HG03457 (cell line): Measurements from ENCODE around the gene MAZ.
A peak's percentile ranks its signal among the peaks of the same experiment; 100 is the strongest.

Experiments
- ATAC-seq: cut with Tn5 transposase; IDR thresholded peaks from one replicate; pipeline ENCODE4 v1.9.1; 2021; ENCODE audit warnings: moderate number of reproducible peaks; ENCODE audit not compliant: unreplicated experiment

MAZ gene

DNA sequence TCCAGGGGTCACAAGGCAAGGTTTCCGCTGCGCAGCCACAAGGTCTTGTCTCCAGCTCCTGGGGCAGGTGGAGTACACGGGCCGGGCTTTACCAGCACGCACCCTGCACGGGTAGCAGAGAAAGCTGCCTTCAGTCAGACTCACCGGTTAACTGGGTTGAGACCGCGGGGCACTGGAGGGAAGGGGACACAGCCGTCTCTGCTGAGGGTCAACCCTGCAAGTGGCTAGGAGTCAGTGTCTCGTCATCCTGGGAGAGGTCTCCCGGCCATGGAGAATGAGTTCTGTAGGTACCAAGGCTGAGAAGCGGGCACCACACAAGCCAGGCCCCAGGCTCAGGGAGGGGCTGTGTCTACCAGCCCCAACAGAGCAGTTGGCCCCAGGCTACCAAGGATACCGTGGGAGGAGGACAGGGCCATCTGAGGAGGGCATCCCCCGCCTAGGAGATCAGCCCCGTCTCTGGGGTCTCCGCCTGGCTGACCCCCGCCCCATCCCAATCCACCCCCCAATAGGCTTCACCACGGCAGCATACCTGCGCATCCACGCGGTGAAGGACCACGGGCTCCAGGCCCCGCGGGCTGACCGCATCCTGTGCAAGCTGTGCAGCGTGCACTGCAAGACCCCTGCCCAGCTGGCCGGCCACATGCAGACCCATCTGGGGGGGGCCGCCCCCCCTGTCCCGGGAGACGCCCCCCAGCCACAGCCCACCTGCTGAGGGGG is 2.9 kb downstream of the MAZ start:
- no peak for ATAC-seq

DNA sequence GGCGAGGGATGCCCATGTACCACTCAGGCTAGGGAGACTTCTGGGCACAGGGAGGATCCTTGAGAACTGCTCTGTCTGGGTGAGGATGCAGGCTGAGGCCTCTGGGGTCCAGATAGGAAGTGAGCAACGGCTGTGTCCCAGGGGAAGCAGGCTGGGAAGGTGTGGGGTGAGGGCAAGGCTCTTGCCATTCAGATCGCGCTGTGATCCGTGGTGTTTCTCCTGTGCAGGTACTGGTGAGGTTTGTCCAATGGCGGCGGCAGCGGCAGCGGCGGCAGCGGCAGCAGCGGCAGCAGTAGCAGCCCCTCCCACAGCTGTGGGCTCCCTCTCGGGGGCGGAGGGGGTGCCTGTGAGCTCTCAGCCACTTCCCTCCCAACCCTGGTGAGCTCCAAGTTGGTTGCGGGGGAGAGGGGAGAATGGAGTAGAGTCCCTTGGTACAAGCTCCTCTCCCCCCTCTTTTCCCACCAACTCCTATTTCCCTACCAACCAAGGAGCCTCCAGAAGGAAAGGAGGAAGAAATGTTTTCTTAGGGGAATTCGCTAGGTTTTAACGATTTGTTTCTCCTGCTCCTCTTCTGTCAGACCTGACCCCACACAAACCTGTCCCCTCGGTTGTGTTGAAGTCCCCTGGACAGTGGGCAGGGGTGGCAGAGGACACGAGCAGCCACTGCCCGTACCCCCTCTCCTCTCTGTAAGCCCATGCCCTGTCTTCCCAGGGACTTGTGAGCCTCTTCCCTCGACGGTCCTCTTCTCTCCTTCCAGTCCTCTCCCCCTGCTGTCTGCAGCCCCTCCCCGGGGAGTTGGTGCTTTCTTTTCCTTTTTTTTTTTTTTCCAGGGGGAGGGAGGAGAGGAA is 3.7 kb downstream of the MAZ start:
- ATAC-seq, result no peak

DNA sequence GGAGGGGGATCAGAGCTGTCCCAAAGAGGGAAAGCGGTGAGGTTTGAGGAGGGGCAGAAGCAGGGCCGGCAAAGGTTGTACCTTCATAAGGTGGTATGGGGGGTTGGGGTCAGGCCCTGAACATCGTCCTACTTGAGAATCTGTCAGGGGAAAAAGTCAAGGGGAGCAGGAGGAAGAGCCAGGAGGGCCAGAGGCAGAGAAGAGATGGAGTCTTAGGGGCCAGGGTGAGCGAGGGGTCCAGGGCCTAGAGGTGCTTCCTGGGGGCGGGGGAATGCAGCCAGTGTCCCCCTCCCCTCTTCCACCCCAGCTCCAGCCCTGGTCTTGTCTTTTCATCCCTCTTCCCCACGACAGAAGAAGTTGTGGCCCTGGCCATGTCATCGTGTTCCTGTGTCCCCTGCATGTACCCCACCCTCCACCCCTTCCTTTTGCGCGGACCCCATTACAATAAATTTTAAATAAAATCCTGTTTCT is 4.4 kb downstream of the MAZ start:
- no peak for ATAC-seq

DNA sequence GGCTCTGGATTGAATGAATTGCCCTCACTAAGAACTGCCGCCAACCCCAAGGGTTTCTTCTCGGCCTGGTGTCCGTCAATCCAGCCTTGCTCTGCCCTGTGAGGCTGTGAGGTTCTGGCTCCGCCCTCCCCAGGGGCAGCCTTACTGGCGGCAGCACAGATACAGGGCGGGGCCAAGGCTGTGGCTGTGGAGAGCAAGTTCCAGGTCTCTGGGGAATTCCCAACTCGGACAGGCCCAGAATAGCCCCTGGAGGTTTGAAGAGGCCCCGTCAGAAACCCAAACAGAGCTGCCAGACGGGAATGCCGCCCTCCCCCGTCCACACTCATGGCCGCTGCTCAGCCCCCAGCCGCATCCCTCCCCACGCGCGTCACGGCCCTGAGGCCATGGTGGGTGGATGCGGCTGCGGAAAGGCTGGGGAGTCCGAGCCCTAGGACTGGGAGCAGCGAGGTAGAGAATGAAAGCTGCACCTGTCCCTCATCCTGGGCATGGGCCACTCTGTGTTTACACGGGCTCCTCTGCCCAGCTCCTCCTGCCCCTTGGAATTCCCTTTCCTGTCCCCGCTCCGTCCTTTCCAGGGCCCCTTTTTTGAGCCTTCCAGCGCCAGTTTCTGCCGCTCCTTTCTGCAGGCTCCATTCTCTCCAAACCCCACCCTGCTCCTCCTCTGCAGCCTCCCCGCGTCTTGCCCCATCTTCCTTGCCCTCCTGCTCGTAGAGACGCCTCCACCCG is 5.0 kb downstream of the MAZ start:
- ATAC-seq, result peak; percentile 29

DNA sequence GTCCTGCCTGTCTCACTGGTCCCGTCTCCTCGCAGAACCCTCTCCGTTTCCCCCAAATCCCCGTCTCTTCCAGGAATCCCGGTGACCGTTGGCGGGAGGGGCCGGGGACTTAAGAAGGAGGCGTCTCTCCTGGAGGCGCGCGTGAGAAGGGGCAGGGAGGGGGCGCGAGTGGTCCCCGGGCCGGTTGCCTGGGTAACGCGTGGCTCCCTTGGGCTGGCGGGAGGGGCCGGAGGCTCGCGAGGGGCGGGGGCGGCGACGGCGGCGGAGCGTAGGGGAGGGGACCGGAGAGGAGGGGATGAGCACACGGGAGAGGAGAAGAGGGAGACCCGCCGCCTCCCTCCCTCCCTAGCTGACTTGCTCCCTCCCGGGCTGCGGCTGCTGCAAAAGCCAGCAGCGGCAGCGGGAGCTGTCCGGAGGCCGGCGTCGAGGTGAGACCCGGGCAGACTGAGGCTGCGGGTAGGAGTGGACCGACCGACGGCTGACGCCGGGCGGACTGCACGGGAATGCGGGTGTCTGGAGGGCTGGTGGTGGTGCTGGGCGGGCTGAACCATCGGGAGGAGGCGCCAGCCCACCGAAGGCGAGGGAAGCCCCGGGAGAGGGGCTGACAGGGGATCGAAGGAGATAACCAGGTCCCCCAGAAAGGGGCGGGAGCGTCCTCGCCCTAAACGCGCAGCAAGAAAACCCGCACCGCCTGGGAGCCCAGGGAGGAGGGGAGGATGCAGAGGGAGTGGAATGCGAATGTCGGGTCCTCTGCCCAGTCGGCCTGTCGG is 5.8 kb downstream of the MAZ start, which contains the start of gene PRRT2:
Gene PRRT2 (plus strand): TSS at position 298 of the 770 bp plus-strand sequence. CDS start 862 bp downstream, outside the sequence.
- no peak for ATAC-seq

DNA sequence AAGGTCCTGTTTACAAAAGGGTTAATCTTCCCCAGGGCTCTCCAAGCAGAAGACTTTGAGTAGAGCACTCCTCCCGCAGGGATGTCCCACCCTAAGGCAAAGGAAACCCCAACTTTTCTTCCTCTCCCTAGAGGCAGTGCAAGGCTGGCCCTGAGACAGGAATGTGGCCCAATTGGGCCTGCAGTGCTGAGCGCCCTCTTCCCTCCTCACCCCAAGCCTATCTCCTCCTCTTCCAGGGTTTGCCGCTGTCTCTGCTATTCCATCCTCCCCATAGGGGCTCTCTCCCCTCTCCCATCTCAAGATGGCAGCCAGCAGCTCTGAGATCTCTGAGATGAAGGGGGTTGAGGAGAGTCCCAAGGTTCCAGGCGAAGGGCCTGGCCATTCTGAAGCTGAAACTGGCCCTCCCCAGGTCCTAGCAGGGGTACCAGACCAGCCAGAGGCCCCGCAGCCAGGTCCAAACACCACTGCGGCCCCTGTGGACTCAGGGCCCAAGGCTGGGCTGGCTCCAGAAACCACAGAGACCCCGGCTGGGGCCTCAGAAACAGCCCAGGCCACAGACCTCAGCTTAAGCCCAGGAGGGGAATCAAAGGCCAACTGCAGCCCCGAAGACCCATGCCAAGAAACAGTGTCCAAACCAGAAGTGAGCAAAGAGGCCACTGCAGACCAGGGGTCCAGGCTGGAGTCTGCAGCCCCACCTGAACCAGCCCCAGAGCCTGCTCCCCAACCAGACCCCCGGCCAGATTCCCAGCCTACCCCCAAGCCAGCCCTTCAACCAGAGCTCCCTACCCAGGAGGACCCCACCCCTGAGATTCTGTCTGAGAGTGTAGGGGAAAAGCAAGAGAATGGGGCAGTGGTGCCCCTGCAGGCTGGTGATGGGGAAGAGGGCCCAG is 6.7 kb downstream of the MAZ start:
- no peak for ATAC-seq

DNA sequence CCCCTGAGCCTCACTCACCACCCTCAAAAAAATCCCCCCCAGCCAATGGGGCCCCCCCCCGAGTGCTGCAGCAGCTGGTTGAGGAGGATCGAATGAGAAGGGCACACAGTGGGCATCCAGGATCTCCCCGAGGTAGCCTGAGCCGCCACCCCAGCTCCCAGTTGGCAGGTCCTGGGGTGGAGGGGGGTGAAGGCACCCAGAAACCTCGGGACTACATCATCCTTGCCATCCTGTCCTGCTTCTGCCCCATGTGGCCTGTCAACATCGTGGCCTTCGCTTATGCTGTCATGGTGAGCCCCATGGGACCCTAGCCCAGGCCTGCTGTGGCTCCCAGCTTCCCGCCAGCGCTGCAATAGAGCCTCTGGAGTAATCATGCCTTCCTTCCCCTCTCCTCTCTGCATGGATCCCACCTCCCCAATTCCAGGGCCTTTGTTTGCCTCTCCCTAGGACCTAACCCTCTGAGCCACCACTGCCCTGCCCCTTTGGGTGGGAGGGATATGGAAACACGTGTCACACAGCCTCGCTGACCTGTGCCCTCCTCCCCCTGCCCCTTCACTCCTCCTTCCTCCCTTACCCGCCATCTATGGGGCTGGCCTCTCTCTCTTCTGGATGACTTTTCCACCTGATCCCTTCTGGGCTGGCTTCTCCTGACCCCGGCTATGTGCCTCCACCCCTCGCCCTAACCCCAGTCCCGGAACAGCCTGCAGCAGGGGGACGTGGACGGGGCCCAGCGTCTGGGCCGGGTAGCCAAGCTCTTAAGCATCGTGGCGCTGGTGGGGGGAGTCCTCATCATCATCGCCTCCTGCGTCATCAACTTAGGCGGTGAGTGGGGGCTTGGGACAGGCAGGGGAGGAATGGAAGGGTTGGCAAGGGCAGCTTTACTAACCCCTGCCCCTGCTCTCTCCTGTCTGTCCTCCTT is 7.6 kb downstream of the MAZ start:
- no peak for ATAC-seq

DNA sequence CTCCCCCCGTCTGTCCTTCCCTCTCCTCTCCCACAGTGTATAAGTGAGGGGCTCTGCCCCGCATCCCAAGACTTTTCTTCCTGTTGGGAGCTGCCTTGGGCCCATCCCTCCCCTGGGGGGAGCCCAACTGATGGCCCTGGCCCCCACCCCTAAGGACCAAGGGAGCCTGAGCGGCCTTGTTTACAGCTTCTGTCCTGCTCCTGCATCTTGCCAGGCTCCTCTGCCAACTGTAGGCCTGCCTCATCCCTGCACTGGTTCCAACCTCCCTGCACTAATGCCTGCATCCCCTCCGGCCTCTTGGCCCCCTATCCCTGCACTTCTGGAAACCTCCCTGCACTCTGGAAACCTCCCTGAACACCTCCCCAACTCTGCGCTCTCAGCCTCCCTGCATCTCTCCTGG is 8.3 kb downstream of the MAZ start:
- ATAC-seq, result no peak

GRCh38 chr16:29815032-29815721 is 8.8 kb downstream of the MAZ start:
- no peak for ATAC-seq

DNA sequence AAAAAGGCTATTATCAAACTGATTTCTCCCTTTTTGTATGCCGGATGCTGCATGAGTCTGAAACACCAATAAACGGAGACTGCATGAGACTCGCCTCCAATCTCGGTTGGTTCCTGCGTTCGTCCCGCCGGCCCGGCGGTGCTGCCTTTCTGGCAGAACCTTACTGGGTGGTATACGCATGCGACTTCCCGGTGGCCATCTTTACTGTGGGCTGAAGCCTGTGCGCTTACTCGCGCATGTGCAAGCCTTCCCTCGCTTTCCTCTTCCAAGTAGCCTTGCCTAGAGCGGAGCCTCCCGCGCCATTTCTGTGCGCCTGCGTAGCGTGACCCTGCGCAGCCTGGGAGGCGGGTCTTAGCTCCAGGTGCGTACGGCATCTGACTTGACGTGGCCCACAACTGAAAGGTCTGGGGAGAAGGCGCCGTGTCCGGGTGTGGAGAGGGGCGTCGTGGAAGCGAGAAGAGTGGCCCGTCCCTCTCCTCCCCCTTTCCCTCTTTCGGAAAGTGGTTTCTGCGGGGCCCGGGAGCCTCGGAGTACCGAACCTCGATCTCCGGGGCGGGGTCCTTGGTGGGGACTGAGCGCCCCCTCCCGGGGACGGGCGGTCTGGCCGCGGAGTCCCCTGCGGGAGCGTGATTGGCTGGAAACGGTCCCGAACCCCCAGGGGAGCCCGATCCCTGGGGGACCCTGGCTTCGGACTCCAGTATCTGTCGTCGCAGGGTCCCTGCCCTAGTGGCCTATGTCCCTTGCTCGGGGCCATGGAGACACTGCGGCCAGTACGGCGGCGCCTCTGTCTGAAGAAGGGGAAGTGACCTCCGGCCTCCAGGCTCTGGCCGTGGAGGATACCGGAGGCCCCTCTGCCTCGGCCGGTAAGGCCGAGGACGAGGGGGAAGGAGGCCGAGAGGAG is 9.7 kb downstream of the MAZ start, which contains the start of gene PAGR1:
Gene PAGR1 (plus strand): TSS at position 360 of the 901 bp plus-strand sequence. CDS start 374 bp downstream, at position 734.
- ATAC-seq, result peak; percentile 44

GRCh38 chr16:29816694-29817441 is 10.5 kb downstream of the MAZ start:
- no peak for ATAC-seq

GRCh38 chr16:29818082-29818481 is 11.8 kb downstream of the MAZ start:
- ATAC-seq, result no peak

DNA sequence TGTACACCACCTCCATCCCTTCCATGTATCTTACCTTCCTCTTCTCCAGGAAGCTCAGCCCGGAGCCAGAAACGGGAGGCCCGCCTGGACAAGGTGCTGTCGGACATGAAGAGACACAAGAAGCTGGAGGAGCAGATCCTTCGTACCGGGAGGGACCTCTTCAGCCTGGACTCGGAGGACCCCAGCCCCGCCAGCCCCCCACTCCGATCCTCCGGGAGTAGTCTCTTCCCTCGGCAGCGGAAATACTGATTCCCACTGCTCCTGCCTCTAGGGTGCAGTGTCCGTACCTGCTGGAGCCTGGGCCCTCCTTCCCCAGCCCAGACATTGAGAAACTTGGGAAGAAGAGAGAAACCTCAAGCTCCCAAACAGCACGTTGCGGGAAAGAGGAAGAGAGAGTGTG is 13.2 kb downstream of the MAZ start:
- no peak for ATAC-seq

DNA sequence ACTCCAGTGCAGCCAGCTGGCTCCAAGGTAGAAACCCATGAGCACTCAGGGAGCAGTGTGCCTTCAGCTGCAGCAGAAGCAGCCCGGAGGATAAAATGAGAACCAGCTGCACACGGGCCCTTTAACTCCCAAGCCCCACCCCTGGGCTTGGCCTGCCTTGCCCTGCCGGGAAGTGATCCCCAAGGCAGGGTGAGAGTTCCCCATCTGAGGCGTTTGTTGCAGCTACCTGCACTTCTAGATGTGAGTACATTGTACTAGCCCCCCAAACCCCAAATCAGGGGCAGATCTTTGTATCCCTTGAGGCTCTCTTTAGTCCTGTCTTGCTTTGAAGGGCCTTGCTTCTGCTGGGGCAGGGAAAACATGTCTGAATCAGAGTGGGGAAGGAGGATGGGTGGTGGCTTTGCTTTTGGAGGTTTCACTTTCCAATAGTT is 14.0 kb downstream of the MAZ start, which contains the start of gene MVP:
Gene MVP (plus strand): TSS at position 192 of the 431 bp plus-strand sequence. CDS start 10,088 bp downstream, outside the sequence.
- no peak for ATAC-seq

DNA sequence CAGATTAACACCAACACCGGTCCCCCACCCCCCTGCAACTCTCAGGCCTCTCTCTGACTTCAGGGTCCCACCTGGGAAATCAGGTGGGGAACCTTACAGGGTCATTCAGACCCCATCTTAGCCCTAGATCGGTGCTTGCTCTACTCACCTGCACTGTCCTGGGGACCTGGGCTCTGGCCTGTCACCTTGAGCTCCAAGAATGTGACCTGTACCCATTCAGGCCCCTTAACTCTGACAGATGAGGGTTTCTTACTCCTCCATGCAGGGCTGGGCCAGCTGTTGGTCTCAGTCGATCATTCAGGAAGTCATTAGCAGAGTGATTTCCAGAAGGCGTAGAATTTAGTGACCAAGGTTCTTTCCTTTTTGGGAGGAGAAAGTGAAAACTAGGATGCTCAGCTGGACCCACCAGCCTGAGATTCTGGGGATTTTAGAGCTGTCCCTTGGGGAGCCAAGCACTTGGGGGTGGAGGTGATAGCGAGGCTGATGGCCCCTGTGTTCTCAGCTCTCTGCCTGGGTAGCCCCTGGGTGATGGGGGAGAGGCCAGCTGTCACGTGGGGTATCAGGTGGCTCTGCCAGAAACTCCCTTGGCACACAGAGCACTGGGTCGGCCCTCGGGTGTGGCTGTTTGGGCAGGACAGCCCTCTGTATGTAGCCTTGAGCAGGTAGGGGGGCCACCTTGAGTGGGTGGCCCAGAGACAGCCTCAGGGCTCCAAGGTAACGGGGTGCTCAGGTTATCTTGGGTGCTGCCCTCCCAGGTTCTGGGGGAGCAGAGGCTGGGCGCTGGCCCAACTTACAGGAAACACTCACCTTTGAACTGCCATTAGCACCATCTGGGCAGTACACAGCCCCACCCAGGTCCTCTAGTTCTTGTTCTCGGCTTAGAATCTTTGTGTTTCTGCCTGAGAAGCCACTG is 14.7 kb downstream of the MAZ start:
- no peak for ATAC-seq
